K562 treated with DMSO at 1 percent for 4 hours (cell line): Measurements from ENCODE around the gene KCNA10. TPM values are rescaled to one million over a fixed set of nuclear protein-coding genes. Genes with fewer than 3 reads are reported as not detected.

ENCODE experiments used
- total RNA-seq: library from RNA; unstranded; fragments of 300-600 nt; gene quantifications from 2 replicates; pipeline ENCODE4 v1.2.3, GENCODE V29; 2022; ENCODE audit not compliant: insufficient read depth

Gene KCNA10
- total RNA-seq = not detected in 2 replicates

DNA sequence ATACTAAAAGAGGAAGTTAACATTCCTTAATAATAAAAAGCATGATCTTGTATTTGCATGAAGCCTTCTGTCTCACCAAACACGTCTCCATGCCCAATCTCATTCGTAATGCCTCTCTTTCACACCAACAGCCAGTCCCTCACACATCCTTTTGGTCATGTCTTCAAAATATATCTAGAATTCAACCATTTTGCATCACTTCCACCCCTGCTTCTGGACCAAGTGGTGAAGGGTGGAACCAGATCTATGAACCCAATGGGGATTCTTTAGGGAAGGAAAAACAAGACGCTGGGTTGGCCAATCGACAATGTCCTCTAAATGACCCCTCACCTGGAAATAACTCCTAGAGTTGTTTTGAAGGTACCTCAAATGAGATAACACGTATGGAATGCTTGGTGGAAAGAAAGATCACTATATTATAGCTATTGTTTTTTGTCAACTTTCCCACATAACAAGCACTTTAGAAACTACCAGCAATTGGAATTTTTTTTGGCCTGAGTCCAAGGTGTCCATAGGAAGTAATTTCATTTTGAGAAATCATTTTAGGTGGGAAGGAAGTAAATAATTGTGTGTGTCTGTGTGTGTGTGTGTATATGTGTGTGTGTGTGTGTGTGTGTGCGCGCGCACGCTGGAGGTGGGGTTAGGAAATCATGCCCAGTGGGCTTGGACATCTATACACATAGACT lies at the start of gene KCNA10:
Gene KCNA10, minus strand, starts transcription at position 51 of the 686 bp plus-strand sequence. CDS start 388 bp downstream, outside the sequence.

Other genes starting within 250 kb of the KCNA10 start
- 20.9 and 29.3 TPM in 2 replicates for gene RBM15, start 179.8 kb downstream of the KCNA10 start, total RNA-seq
- 0.34 TPM in 1 of 2 replicates, not detected in the other for gene SLC16A4, start 128.1 kb downstream of the KCNA10 start, total RNA-seq
- gene LAMTOR5, start 111.5 kb downstream of the KCNA10 start, total RNA-seq = 380 and 394 TPM in 2 replicates
- not detected in 2 replicates for gene PROK1, start 68.0 kb downstream of the KCNA10 start, total RNA-seq
- not detected in 2 replicates for gene KCNA2, start 87.2 kb upstream of the KCNA10 start, total RNA-seq
- not detected in 2 replicates for gene KCNA3, start 155.8 kb upstream of the KCNA10 start, total RNA-seq